Stimulated activated memory B cell treated with anti-CD40 and anti-IgM and Interleukin-4, amounts not matched to agents 10 μg/mL and 1 μg/mL and 100 μg/mL, for 72 hours (primary cell): Measurements from ENCODE around the gene CNN3.

ENCODE experiments used
- ATAC-seq: fragments of 150-1000 bp; cut with Tn5 transposase; 2 replicates; pipeline ENCODE4 v1.10.0; 2021
- H3K27ac Mint-ChIP-seq: one replicate; pipeline ENCODE4 v1.8.0; 2022; ENCODE audit warnings: mild to moderate bottlenecking, mixed read lengths
- H3K27me3 Mint-ChIP-seq: one replicate; pipeline ENCODE4 v1.8.0; 2022; ENCODE audit warnings: mixed read lengths
- H3K36me3 Mint-ChIP-seq: one replicate; pipeline ENCODE4 v1.8.0; 2022; ENCODE audit warnings: mixed read lengths
- H3K4me1 Mint-ChIP-seq: one replicate; pipeline ENCODE4 v1.8.0; 2022; ENCODE audit warnings: mixed read lengths
- H3K4me3 Mint-ChIP-seq: one replicate; pipeline ENCODE4 v1.8.0; 2022; ENCODE audit warnings: mild to moderate bottlenecking, moderate library complexity, mixed read lengths
- H3K9me3 Mint-ChIP-seq: one replicate; pipeline ENCODE4 v1.8.0; 2022; ENCODE audit warnings: mixed read lengths

Gene CNN3

DNA sequence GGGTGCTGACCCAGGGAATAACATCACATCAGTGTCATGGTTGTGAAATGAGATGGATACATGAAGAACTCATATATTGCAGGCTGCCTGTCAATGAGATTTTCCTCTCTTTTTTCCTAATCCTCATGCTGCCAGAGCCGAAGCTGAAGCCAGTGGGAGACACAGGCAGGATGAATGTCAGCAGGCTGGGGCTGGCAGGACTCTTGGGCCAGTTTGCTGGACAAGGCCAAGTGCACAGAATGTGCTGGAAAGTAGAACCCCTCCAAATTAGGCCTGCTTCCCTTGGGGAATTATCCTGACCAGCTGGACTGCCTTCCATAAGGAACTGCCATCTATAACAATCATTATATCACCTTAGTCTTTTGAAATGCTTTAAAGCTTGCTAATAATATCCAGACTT lies 75.3 kb downstream of the CNN3 start:
- H3K27me3 Mint-ChIP-seq = peaks cover 8% of the 10 kb centered on the region
- no peaks in the 10 kb centered on the region for H3K4me1 Mint-ChIP-seq
- ATAC-seq = no peak
- no peak overlapping the region for H3K4me3 Mint-ChIP-seq
- no peak overlapping the region for H3K27ac Mint-ChIP-seq
- H3K36me3 Mint-ChIP-seq = no peaks in the 10 kb centered on the region
- H3K9me3 Mint-ChIP-seq = no peaks in the 10 kb centered on the region
